ENCODE data around the gene CRNKL1. TPM values are rescaled to one million over a fixed set of nuclear protein-coding genes. Genes with fewer than 3 reads are reported as not detected.

The CRNKL1 gene
- polyA plus RNA-seq, result 9.7 TPM

GRCh38 chr20:20052074-20052970, at the start of gene CRNKL1, which contains the start of gene CFAP61:
TSS of gene CRNKL1 (minus strand) at chr20:20052466. CDS start at chr20:20052342, 124 bp downstream.
TSS of gene CFAP61 (plus strand) at chr20:20052532. CDS start at chr20:20056654, 4,122 bp downstream.
- Mint-ChIP-seq H3K9me3 (no peaks in the 10 kb centered on the region), H3K4me1 (peaks cover 7 to 16% (median 15%) of the 10 kb centered on the region in 3 donors), H3K27me3 (peaks cover 6% of the 10 kb centered on the region), H3K36me3 (peaks cover 4% of the 10 kb centered on the region), H3K27ac (peak within 1 kb of the TSS; percentile 87 to 99 (median 99)), H3K4me3 (peak within 1 kb of the TSS; percentile 93 to 100 (median 100))

- no peak overlapping the region for H3K27ac Mint-ChIP-seq
- H3K4me1 Mint-ChIP-seq, result no peaks in the 10 kb centered on the region
- peaks cover 4% of the 10 kb centered on the region for H3K36me3 Mint-ChIP-seq
- H3K4me3 Mint-ChIP-seq, result no peak overlapping the region
- H3K27me3 Mint-ChIP-seq, result peaks cover 5% of the 10 kb centered on the region
- no peaks in the 10 kb centered on the region for H3K9me3 Mint-ChIP-seq
These were observed 48.6 kb upstream of the CRNKL1 start for GRCh38 chr20:20100881-20101280.

GRCh38 chr20:20096421-20096820, 44.2 kb upstream of the CRNKL1 start:
- no peak overlapping the region for H3K27ac Mint-ChIP-seq
- no peaks in the 10 kb centered on the region for H3K36me3 Mint-ChIP-seq
- H3K4me3 Mint-ChIP-seq, result no peak overlapping the region
- H3K9me3 Mint-ChIP-seq, result no peaks in the 10 kb centered on the region
- H3K27me3 Mint-ChIP-seq, result peaks cover 11% of the 10 kb centered on the region
- no peaks in the 10 kb centered on the region for H3K4me1 Mint-ChIP-seq

- no peak overlapping the region for H3K27ac Mint-ChIP-seq
These were observed 43.0 kb upstream of the CRNKL1 start for GRCh38 chr20:20095114-20095872.

GRCh38 chr20:20094410-20094809, 42.1 kb upstream of the CRNKL1 start:
- no peaks in the 10 kb centered on the region for H3K36me3 Mint-ChIP-seq
- H3K27me3 Mint-ChIP-seq, result peaks cover 13% of the 10 kb centered on the region
- H3K9me3 Mint-ChIP-seq, result no peaks in the 10 kb centered on the region
- H3K4me1 Mint-ChIP-seq, result no peaks in the 10 kb centered on the region
- peak overlapping the region in 1 of 3 donors; percentile 55 for H3K27ac Mint-ChIP-seq
- H3K4me3 Mint-ChIP-seq, result no peak overlapping the region

More at GRCh38 chr20:20095114-20095872, 43.0 kb upstream of the CRNKL1 start:
- Mint-ChIP-seq H3K36me3 (no peaks in the 10 kb centered on the region), H3K27me3 (peaks cover 13% of the 10 kb centered on the region), H3K9me3 (no peaks in the 10 kb centered on the region), H3K4me1 (no peaks in the 10 kb centered on the region), H3K4me3 (no peak overlapping the region)

- H3K4me1 Mint-ChIP-seq, result no peaks in the 10 kb centered on the region
- peaks cover 12% of the 10 kb centered on the region for H3K27me3 Mint-ChIP-seq
- no peak overlapping the region for H3K27ac Mint-ChIP-seq
- no peak overlapping the region for H3K4me3 Mint-ChIP-seq
- no peaks in the 10 kb centered on the region for H3K36me3 Mint-ChIP-seq
- H3K9me3 Mint-ChIP-seq, result no peaks in the 10 kb centered on the region
These were observed 40.6 kb upstream of the CRNKL1 start for GRCh38 chr20:20092827-20093226.

- Mint-ChIP-seq H3K9me3 (no peaks in the 10 kb centered on the region), H3K4me3 (no peak overlapping the region), H3K36me3 (peaks cover 1% of the 10 kb centered on the region), H3K27ac (no peak overlapping the region), H3K27me3 (peaks cover 4% of the 10 kb centered on the region), H3K4me1 (no peaks in the 10 kb centered on the region)
These were observed 37.7 kb upstream of the CRNKL1 start for GRCh38 chr20:20089939-20090338.

GRCh38 chr20:20089018-20089417, 36.8 kb upstream of the CRNKL1 start:
- Mint-ChIP-seq H3K4me1 (peaks cover 1 to 4% (median 1%) of the 10 kb centered on the region in 3 donors), H3K4me3 (no peak overlapping the region), H3K9me3 (no peaks in the 10 kb centered on the region), H3K36me3 (peaks cover 2% of the 10 kb centered on the region), H3K27ac (no peak overlapping the region), H3K27me3 (peaks cover 2% of the 10 kb centered on the region)

GRCh38 chr20:20085812-20086211, 33.5 kb upstream of the CRNKL1 start:
- Mint-ChIP-seq H3K4me1 (peaks cover 3 to 6% (median 4%) of the 10 kb centered on the region in 3 donors), H3K4me3 (no peak overlapping the region), H3K36me3 (peaks cover 2% of the 10 kb centered on the region), H3K9me3 (no peaks in the 10 kb centered on the region), H3K27ac (no peak overlapping the region), H3K27me3 (peaks cover 5% of the 10 kb centered on the region)

- peaks cover 5% of the 10 kb centered on the region for H3K27me3 Mint-ChIP-seq
- peaks cover 2% of the 10 kb centered on the region for H3K36me3 Mint-ChIP-seq
- peaks cover 3 to 6% (median 4%) of the 10 kb centered on the region in 3 donors for H3K4me1 Mint-ChIP-seq
- no peaks in the 10 kb centered on the region for H3K9me3 Mint-ChIP-seq
- no peak overlapping the region for H3K27ac Mint-ChIP-seq
- peak overlapping the region in 1 of 4 donors; percentile 20 for H3K4me3 Mint-ChIP-seq
These were observed 32.8 kb upstream of the CRNKL1 start for GRCh38 chr20:20085071-20085470.

GRCh38 chr20:20084296-20084752, 32.1 kb upstream of the CRNKL1 start:
- Mint-ChIP-seq H3K27me3 (peaks cover 6% of the 10 kb centered on the region), H3K9me3 (no peaks in the 10 kb centered on the region), H3K4me3 (peak overlapping the region in 2 of 4 donors; percentile 74 to 93), H3K36me3 (peaks cover 2% of the 10 kb centered on the region), H3K27ac (peak overlapping the region in 1 of 3 donors; percentile 59), H3K4me1 (peaks cover 3 to 6% (median 4%) of the 10 kb centered on the region in 3 donors)

- Mint-ChIP-seq H3K27me3 (peaks cover 9% of the 10 kb centered on the region), H3K9me3 (no peaks in the 10 kb centered on the region), H3K4me1 (peaks cover 3 to 6% (median 4%) of the 10 kb centered on the region in 3 donors), H3K27ac (peak overlapping the region in 1 of 3 donors; percentile 59), H3K4me3 (peak overlapping the region in 3 of 4 donors; percentile 55 to 93 (median 74)), H3K36me3 (peaks cover 2% of the 10 kb centered on the region)
These were observed 31.5 kb upstream of the CRNKL1 start for GRCh38 chr20:20083807-20084206.

- no peaks in the 10 kb centered on the region for H3K9me3 Mint-ChIP-seq
- no peak overlapping the region for H3K4me3 Mint-ChIP-seq
- no peak overlapping the region for H3K27ac Mint-ChIP-seq
- peaks cover 13% of the 10 kb centered on the region for H3K27me3 Mint-ChIP-seq
- peaks cover 4 to 5% (median 4%) of the 10 kb centered on the region in 3 donors for H3K4me1 Mint-ChIP-seq
- no peaks in the 10 kb centered on the region for H3K36me3 Mint-ChIP-seq
These were observed 27.0 kb upstream of the CRNKL1 start for GRCh38 chr20:20079102-20079784.

GRCh38 chr20:20078041-20078440, 25.8 kb upstream of the CRNKL1 start:
- no peak overlapping the region for H3K27ac Mint-ChIP-seq
- H3K36me3 Mint-ChIP-seq, result no peaks in the 10 kb centered on the region
- peaks cover 17% of the 10 kb centered on the region for H3K27me3 Mint-ChIP-seq

More at GRCh38 chr20:20078041-20078440, 25.8 kb upstream of the CRNKL1 start:
- Mint-ChIP-seq H3K4me1 (peaks cover 0 to 1% (median 0%) of the 10 kb centered on the region in 3 donors), H3K9me3 (no peaks in the 10 kb centered on the region), H3K4me3 (no peak overlapping the region)

Measured in IgD-negative memory B cell (primary cell).